Pancreas (tissue), 10 donors: ENCODE data around the gene CD4. TPM values are rescaled to one million over a fixed set of nuclear protein-coding genes. Genes with fewer than 3 reads are reported as not detected.
A peak's percentile ranks its signal among the peaks of the same experiment; 100 is the strongest.

ENCODE experiments used
- ATAC-seq, 4 donors: fragments of 200-7000 bp; cut with Tn5 transposase; one replicate each; pipeline versions ENCODE4 v1.8.0 to v1.9.1; 2020; ENCODE audit warnings: mild to moderate bottlenecking in 4 of 4, moderate library complexity in 4 of 4
- DNase-seq, 6 donors: peaks; one replicate each; pipeline ENCODE4 v3.0.0-alpha.2; 2020
- FAIRE-seq: peaks from 2 replicates; lab custom pipeline; 2012; peaks lifted over from hg19 to GRCh38; lab: Jason Lieb, UNC
- H3K27ac ChIP-seq, 4 donors: fragments of 200-600 bp; sonication (generic); 1 replicate in 3 of 4; 2 replicates in 1 of 4; pipeline versions ENCODE4 v1.5.0 to v1.8.0; 2020
- H3K27me3 ChIP-seq, 4 donors: fragments of 200-600 bp; one replicate each; pipeline ENCODE4 v1.8.0; 2021
- H3K36me3 ChIP-seq, 3 donors: fragments of 200-600 bp; sonication (generic) in 1 of 3; one replicate each; pipeline versions ENCODE4 v1.5.0 to v1.8.0; 2020 to 2021
- H3K4me1 ChIP-seq, 3 donors: fragments of 200-600 bp; one replicate each; pipeline ENCODE4 v1.8.0; 2021
- H3K4me3 ChIP-seq, 4 donors: fragments of 200-600 bp; sonication (generic) in 2 of 4; one replicate each; pipeline versions ENCODE4 v1.5.0 to v1.8.0; 2020 to 2021
- H3K9me3 ChIP-seq, 4 donors: fragments of 200-600 bp; one replicate each; pipeline ENCODE4 v1.8.0; 2021
- WGBS, 2 donors: extraction: QIAGEN DNeasy Blood & Tissue Kit; methylation state at CpG; one replicate each; pipeline ENCODE4 v1.1.7; 2013; 5-methylcytosine and 5-hydroxymethylcytosine counted together
- intact Hi-C, 3 donors: fragments of 100-400 bp; cut with DNase I; formaldehyde crosslinking; loops; one replicate each; pipeline versions ENCODE4 v1.11.1 to v1.14.2; 2022
- polyA plus RNA-seq, 2 donors: library from polyadenylated mRNA; stranded (reverse); fragments of 200-250 nt; gene quantifications; one replicate each; pipeline ENCODE4 v1.2.3, GENCODE V29; 2013
- total RNA-seq, 6 donors: library from RNA; stranded (reverse); fragmentation: NEBNext Ultra II Directional in 4 of 6; extraction: Animal tissue kit (Norgen Biotek cat#: 25700) in 4 of 6; gene quantifications; one replicate each; pipeline versions ENCODE4 v1.2.1 to v1.2.4, GENCODE V29; 2021 to 2023
- TF ChIP-seq, protein P1 (sequence below), 4 donors: fragments of 200-600 bp; sonication (generic) in 3 of 4; IDR thresholded peaks; one replicate each; pipeline versions ENCODE4 v1.5.0 to v1.8.0; 2021; ENCODE audit warnings: antibody characterized with exemption in 4 of 4
- donor health status: healthy with polysubstance abuse.
- donor health status: DM: no; HTN: no; CAD: no; lungs with moderate emphysema.
- donor health status: DM: no; HTN: no; CAD: no.
- donor health status: control.
- donor health status: control.
- donor health status: Bipolar disorder and iron deficiency.
- donor health status: DM: yes; HTN: yes; CAD: no.
- donor health status: DM: no; HTN: no; CAD: no.
- donor health status: DM: no; HTN: no; CAD: no.
- donor health status: DM: yes; HTN: yes; CAD: no.

Gene CD4
- total and polyA plus RNA-seq, 8 donors: 1.2 to 19.9 (median 2.1) TPM

DNA sequence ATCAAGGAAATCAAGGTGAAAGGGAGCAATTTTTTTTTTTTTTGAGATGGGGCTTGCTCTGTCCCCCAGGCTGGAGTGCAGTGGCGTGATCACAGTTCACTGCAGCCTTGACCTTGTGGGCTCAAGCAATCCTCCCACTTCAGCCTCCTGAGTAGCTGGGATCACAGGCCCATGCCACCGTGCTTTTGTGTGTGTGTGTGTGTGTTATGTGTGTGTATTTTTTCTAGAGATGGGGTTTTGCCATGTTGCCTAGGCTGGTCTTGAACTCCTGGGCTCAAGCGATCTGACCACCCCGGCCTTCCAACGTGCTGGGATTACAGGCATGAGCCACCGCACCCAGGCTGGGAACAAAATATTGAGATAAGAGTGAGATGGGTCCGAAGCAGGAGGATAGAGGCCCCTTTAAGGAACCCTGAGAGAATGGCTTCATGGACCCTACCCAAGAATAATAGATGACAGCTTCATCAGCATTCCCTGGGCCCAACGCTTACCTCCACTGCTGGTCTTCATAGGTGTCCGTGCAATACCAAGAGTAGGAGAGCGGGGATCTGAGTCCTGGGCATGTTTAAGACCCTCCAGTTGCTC lies 60.7 kb downstream of the CD4 start:
- FAIRE-seq (no peak), ATAC-seq (no peak), DNase-seq (peak in 1 of 6 donors; percentile 16)
- H3K4me3 ChIP-seq: no peak overlapping the region
- no peaks in the 10 kb centered on the region for H3K36me3 ChIP-seq
- 77 to 81% methylated on average over 10 of the region's 10 CpGs for WGBS, 2 donors
- intact Hi-C loops: no loop called here
- TF ChIP-seq, protein P1, sequence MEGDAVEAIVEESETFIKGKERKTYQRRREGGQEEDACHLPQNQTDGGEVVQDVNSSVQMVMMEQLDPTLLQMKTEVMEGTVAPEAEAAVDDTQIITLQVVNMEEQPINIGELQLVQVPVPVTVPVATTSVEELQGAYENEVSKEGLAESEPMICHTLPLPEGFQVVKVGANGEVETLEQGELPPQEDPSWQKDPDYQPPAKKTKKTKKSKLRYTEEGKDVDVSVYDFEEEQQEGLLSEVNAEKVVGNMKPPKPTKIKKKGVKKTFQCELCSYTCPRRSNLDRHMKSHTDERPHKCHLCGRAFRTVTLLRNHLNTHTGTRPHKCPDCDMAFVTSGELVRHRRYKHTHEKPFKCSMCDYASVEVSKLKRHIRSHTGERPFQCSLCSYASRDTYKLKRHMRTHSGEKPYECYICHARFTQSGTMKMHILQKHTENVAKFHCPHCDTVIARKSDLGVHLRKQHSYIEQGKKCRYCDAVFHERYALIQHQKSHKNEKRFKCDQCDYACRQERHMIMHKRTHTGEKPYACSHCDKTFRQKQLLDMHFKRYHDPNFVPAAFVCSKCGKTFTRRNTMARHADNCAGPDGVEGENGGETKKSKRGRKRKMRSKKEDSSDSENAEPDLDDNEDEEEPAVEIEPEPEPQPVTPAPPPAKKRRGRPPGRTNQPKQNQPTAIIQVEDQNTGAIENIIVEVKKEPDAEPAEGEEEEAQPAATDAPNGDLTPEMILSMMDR (IDR thresholded peaks at IDR 0.05): no peak
- no peaks in the 10 kb centered on the region for H3K27me3 ChIP-seq
- peaks cover 0 to 10% (median 7%) of the 10 kb centered on the region in 3 donors for H3K4me1 ChIP-seq
- no peaks in the 10 kb centered on the region for H3K9me3 ChIP-seq
- no peak overlapping the region for H3K27ac ChIP-seq

DNA sequence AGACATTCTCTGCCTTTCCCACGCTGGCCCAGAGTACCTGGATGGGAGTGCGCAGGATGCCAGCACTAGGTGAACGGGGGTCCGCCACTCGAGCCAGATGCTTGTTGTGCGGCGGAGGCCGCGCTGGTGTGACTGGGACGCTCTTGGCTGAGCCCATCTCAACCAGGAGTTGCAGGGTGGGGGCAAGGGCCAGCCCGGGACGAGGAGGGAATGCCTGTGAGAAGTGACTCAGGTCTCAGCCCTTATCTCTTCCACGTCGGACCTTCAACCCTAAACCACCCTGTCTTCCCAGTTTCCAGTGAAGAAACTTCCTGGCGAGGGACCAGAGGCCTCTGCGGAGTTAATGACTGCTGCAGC lies 61.4 kb downstream of the CD4 start:
- no peak for FAIRE-seq
- TF ChIP-seq, protein P1 (IDR thresholded peaks at IDR 0.05): no peak
- 38 to 46% methylated on average over 14 to 16 of the region's 16 CpGs for WGBS, 2 donors
- H3K4me3 ChIP-seq: peak overlapping the region in 1 of 4 donors; percentile 49
- ATAC-seq: no peak
- H3K36me3 ChIP-seq: no peaks in the 10 kb centered on the region
- peaks cover 0 to 10% (median 7%) of the 10 kb centered on the region in 3 donors for H3K4me1 ChIP-seq
- H3K27ac ChIP-seq: no peak overlapping the region
- no peaks in the 10 kb centered on the region for H3K9me3 ChIP-seq
- H3K27me3 ChIP-seq: no peaks in the 10 kb centered on the region
- intact Hi-C loops: no loop called here
- DNase-seq: peak in 2 of 6 donors; percentile 42 to 62

DNA sequence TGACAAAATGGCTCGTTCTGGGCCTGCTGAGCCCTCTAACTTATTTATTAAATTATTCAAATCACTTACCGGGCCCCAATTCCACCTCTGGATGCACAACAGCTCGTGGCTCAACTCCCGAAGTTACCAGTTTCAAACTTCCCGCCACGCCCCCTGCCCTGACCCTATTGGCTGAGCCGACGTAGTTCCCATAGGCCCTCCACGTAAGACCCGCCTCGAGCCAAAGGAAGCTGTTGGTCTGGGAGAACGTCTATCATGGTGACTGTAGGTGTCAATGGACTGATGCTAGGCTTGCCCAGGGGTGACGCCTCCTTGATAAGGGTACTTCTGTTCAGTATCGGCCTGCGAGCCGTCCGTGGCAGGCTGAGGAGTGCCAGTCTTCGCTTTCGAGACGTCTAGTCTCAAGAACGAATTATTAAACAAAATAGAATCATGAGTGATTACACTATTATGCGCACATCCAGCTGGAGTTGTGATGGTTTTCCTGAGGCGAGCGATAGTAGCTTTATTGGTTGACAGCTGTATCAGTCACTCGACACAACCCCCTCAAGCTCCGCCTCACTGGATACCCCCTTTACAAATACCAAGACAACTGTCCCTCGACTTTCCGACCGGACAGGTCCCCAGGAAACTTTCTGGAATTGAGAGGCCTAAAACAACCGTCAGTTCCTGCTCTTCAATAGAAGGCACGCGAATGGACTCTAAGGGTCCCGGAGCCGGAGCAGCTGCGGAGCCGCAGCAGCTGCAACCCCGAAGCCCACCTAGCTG lies 62.0 kb downstream of the CD4 start, which contains the start of gene CDCA3:
Gene CDCA3 (minus strand): TSS at position 134 of the 768 bp plus-strand sequence. CDS start 334 bp downstream, outside the sequence.
- peak; percentile 87 to 97 (median 96) for DNase-seq
- TF ChIP-seq, protein P1 (IDR thresholded peaks at IDR 0.05): no peak
- H3K36me3 ChIP-seq: peaks cover 0 to 1% (median 0%) of the 10 kb centered on the region in 3 donors
- peak; percentile 89 for FAIRE-seq
- peak within 1 kb of the TSS; percentile 87 to 96 (median 94) for H3K27ac ChIP-seq
- H3K27me3 ChIP-seq: no peaks in the 10 kb centered on the region
- 0% methylated on average over 37 of the region's 37 CpGs for WGBS, 2 donors
- no peaks in the 10 kb centered on the region for H3K9me3 ChIP-seq
- intact Hi-C loops: no loop called here
- peak; percentile 76 to 85 (median 79) for ATAC-seq
- peak within 1 kb of the TSS; percentile 29 to 61 (median 51) for H3K4me3 ChIP-seq
- H3K4me1 ChIP-seq: peaks cover 0 to 10% (median 7%) of the 10 kb centered on the region in 3 donors

DNA sequence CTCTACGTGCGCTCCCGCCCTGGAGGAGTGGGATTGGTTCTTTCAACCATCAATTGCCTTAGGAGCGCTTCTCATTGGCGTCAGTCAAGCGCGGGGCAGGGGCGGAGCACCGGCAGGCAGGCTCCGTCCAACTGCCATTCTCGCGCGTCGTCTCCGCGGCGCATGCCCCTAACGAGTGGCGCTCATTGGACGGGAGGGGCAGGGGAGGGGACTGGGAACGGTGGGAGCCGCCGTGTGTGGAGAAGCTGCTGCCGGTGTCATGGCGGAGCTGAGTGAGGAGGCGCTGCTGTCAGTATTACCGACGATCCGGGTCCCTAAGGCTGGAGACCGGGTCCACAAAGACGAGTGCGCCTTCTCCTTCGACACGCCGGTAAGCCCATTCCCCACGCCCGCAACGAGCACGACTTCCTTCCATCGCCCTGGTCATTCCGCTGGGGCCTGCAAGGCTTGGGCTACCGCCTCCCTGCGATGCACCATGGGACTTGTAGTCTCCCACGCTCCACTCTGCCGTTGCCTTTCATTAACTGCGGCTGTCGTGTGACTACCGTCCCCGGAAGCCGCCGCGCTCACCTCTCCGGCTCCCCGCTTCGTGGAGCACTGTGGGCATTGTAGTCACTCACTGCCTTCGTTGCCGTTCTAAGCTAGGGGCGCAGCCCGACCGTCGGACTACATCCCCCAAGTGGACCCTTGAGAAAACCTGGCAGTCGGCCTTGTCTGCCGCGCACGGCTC lies 62.8 kb downstream of the CD4 start, which contains the start of gene USP5:
Gene USP5 (plus strand): TSS at position 230 of the 730 bp plus-strand sequence. CDS start 30 bp downstream, at position 260.
- TF ChIP-seq, protein P1 (IDR thresholded peaks at IDR 0.05): no peak
- Histone ChIP-seq H3K9me3 (no peaks in the 10 kb centered on the region), H3K27me3 (no peaks in the 10 kb centered on the region), H3K4me1 (peaks cover 0 to 10% (median 7%) of the 10 kb centered on the region in 3 donors), H3K4me3 (peak within 1 kb of the TSS; percentile 29 to 61 (median 51)), H3K27ac (peak within 1 kb of the TSS; percentile 87 to 96 (median 94)), H3K36me3 (peaks cover 0 to 6% (median 6%) of the 10 kb centered on the region in 3 donors)
- ATAC-seq: peak; percentile 85 to 93 (median 88)
- intact Hi-C loops: no loop called here
- peak; percentile 95 for FAIRE-seq
- 0 to 1% methylated on average over 64 to 65 of the region's 65 CpGs for WGBS, 2 donors
- peak; percentile 96 to 99 (median 99) for DNase-seq
